HepG2 (cell line): ENCODE data around the gene CLASRP. TPM values are rescaled to one million over a fixed set of nuclear protein-coding genes. Genes with fewer than 3 reads are reported as not detected.

Source experiments
- BCL3 ChIP-seq: sonication (generic); formaldehyde crosslinking; IDR thresholded peaks from 2 replicates; pipeline ENCODE4 v1.5.1; 2020; ENCODE audit warnings: mild to moderate bottlenecking, missing genetic modification reagents, moderate library complexity
- E2F2 ChIP-seq: sonication (generic); formaldehyde crosslinking; IDR thresholded peaks from 2 replicates; pipeline ENCODE4 v1.4.0; 2020; ENCODE audit warnings: missing genetic modification reagents, borderline replicate concordance
- E2F5 ChIP-seq: sonication (generic); formaldehyde crosslinking; conservative IDR thresholded peaks from 2 replicates; pipeline ENCODE4 v1.4.0; 2020; ENCODE audit warnings: missing genetic modification reagents
- HNF4A ChIP-seq: sonication (generic); formaldehyde crosslinking; IDR thresholded peaks from 2 replicates; pipeline ENCODE4 v1.4.0; 2020; ENCODE audit warnings: missing genetic modification reagents
- HNRNPK ChIP-seq: fragments of 200-400 bp; formaldehyde crosslinking; IDR thresholded peaks from 2 replicates; pipeline ENCODE4 v1.6.1; 2018; ENCODE audit warnings: low read length, low read depth, moderate library complexity, mild to moderate bottlenecking; ENCODE audit not compliant: poor library complexity, severe bottlenecking
- MTA1 ChIP-seq: sonication (generic); formaldehyde crosslinking; IDR thresholded peaks from 2 replicates; pipeline ENCODE4 v1.4.0; 2020; ENCODE audit warnings: missing genetic modification reagents, mild to moderate bottlenecking, borderline replicate concordance
- NR3C1 ChIP-seq: sonication (generic); formaldehyde crosslinking; IDR thresholded peaks from 2 replicates; pipeline ENCODE4 v1.4.0; 2020; ENCODE audit warnings: missing genetic modification reagents
- RARA ChIP-seq: IDR thresholded peaks from 2 replicates; pipeline ENCODE4 v1.6.1; 2016; ENCODE audit warnings: missing genetic modification reagents, missing compliant biosample characterization
- TBL1XR1 ChIP-seq: fragments of 150-350 bp; IDR thresholded peaks from 2 replicates; pipeline ENCODE4 v1.6.1; 2014; ENCODE audit warnings: borderline replicate concordance, low read length; ENCODE audit not compliant: partially characterized antibody
- ZBTB25 ChIP-seq: IDR thresholded peaks from 2 replicates; pipeline ENCODE4 v1.6.1; 2018; ENCODE audit warnings: missing genetic modification reagents
- ZKSCAN8 ChIP-seq: IDR thresholded peaks from 2 replicates; pipeline ENCODE4 v1.6.1; 2016; ENCODE audit warnings: borderline replicate concordance, missing genetic modification reagents, missing compliant biosample characterization
- ZNF18 ChIP-seq: sonication (generic); formaldehyde crosslinking; IDR thresholded peaks from 2 replicates; pipeline ENCODE4 v1.8.0; 2022; ENCODE audit warnings: mild to moderate bottlenecking, missing genetic modification reagents; ENCODE audit not compliant: insufficient replicate concordance
- ZNF230 ChIP-seq: sonication (generic); formaldehyde crosslinking; IDR thresholded peaks from 2 replicates; pipeline ENCODE4 v1.4.0; 2020; ENCODE audit warnings: mild to moderate bottlenecking, missing genetic modification reagents
- ZNF264 ChIP-seq: sonication (generic); formaldehyde crosslinking; IDR thresholded peaks from 2 replicates; pipeline ENCODE4 v1.4.0; 2020; ENCODE audit warnings: missing genetic modification reagents
- ZNF350 ChIP-seq: sonication (generic); formaldehyde crosslinking; IDR thresholded peaks from 2 replicates; pipeline ENCODE4 v1.4.0; 2020; ENCODE audit warnings: mild to moderate bottlenecking, low read depth, missing genetic modification reagents, borderline replicate concordance
- ZNF550 ChIP-seq: sonication (generic); formaldehyde crosslinking; IDR thresholded peaks from 2 replicates; pipeline ENCODE4 v1.4.0; 2020; ENCODE audit warnings: mild to moderate bottlenecking, missing genetic modification reagents, borderline replicate concordance
- ZNF678 ChIP-seq: sonication (generic); formaldehyde crosslinking; IDR thresholded peaks from 2 replicates; pipeline ENCODE4 v1.4.0; 2020; ENCODE audit warnings: mild to moderate bottlenecking, missing genetic modification reagents
- ZNF724P ChIP-seq: sonication (generic); formaldehyde crosslinking; IDR thresholded peaks from 2 replicates; pipeline ENCODE4 v1.8.0; 2022; ENCODE audit warnings: missing genetic modification reagents, borderline replicate concordance
- ZNF766 ChIP-seq: sonication (generic); formaldehyde crosslinking; IDR thresholded peaks from 2 replicates; pipeline ENCODE4 v1.5.0; 2020; ENCODE audit warnings: missing genetic modification reagents, borderline replicate concordance
- ZNF780A ChIP-seq: sonication (generic); formaldehyde crosslinking; IDR thresholded peaks from 2 replicates; pipeline ENCODE4 v1.8.0; 2022; ENCODE audit warnings: mild to moderate bottlenecking, missing genetic modification reagents, moderate library complexity
- ZNF841 ChIP-seq: sonication (generic); formaldehyde crosslinking; IDR thresholded peaks from 2 replicates; pipeline ENCODE4 v1.8.1; 2023; ENCODE audit warnings: missing genetic modification reagents, borderline replicate concordance
- polyA plus RNA-seq, 8 experiments: library from polyadenylated mRNA; depleted of rRNA in 3 of 8; stranded (reverse) in 7 of 8; unstranded in 1 of 8; fragments of >200 nt; fragmentation: Illumina TruSeq in 4 of 8; extraction: Trizol in 4 of 8; gene quantifications; 2 replicates each; pipeline versions ENCODE4 v1.2.1 to v1.2.3, GENCODE V29; 2011 to 2016; ENCODE audit warnings: low read depth in 4 of 8, missing spikeins in 1 of 8, mixed read lengths in 1 of 8; ENCODE audit not compliant: insufficient read depth in 1 of 8
- total RNA-seq, 5 experiments: library from RNA; depleted of rRNA; stranded (reverse); fragments of >200 nt; fragmentation: Illumina TruSeq; extraction: Trizol; gene quantifications; 2 replicates each; pipeline ENCODE4 v1.2.3, GENCODE V29; 2016; ENCODE audit warnings: low read depth in 1 of 5

Gene CLASRP
- total and polyA plus RNA-seq, 2 of the 13 experiments (the other 11 are each of a cell fraction or from before 2014, with no cell fraction given), result 32.0 to 51.4 TPM

GRCh38 chr19:45092747-45093678 is 54.2 kb downstream of the CLASRP start, which contains the start of gene PPP1R37 (continued):
- no peak; the same call in 1 of the 2 replicates for TF ChIP-seq E2F5 (CRISPR knock-in tag)
- no peak; the same call in 1 of the 2 replicates for TF ChIP-seq E2F2 (CRISPR knock-in tag)
- TF ChIP-seq ZNF230 (CRISPR knock-in tag), result peak; percentile 75; the same call in 1 of the 2 replicates
- no peak for TF ChIP-seq NR3C1 (CRISPR knock-in tag)
- TF ChIP-seq ZNF350, result no peak; the same call in none of the 2 replicates
- TF ChIP-seq BCL3 (CRISPR knock-in tag), result peak; percentile 23; the same call in 1 of the 2 replicates
- TF ChIP-seq ZNF18 (CRISPR knock-in tag), result no peak
- no peak for TF ChIP-seq ZNF678 (CRISPR knock-in tag)
- peak; percentile 33; the same call in 1 of the 2 replicates for TF ChIP-seq RARA (CRISPR knock-in tag)
- peak; percentile 91 for TF ChIP-seq ZBTB25
- TF ChIP-seq ZKSCAN8 (CRISPR knock-in tag), result no peak
- no peak for TF ChIP-seq ZNF550
- TF ChIP-seq TBL1XR1, result no peak
- TF ChIP-seq ZNF724P (CRISPR knock-in tag), result peak; percentile 21; the same call in 1 of the 2 replicates
- TF ChIP-seq MTA1, result no peak
- TF ChIP-seq HNF4A (CRISPR knock-in tag), result peak; percentile 32
- no peak for TF ChIP-seq HNRNPK
- no peak; the same call in 1 of the 2 replicates for TF ChIP-seq ZNF766 (CRISPR knock-in tag)
- TF ChIP-seq ZNF841, result no peak
- TF ChIP-seq ZNF780A (CRISPR knock-in tag), result peak; percentile 55; the same call in 1 of the 2 replicates
- peak; percentile 56; the same call in 1 of the 2 replicates for TF ChIP-seq ZNF264
